RCC 7860 (cell line): ENCODE results near the gene STARD10.

Experiments
- DNase-seq: peaks from one replicate; pipeline ENCODE4 v3.0.0-alpha.2; 2015; ENCODE audit warnings: low spot score
- FAIRE-seq: peaks from 2 replicates; lab custom pipeline; 2012; peaks lifted over from hg19 to GRCh38; lab: Jason Lieb, UNC

STARD10 gene

GRCh38 chr11:72767203-72768062, 26.4 kb downstream of the STARD10 start:
- FAIRE-seq (no peak), DNase-seq (no peak)

- FAIRE-seq: no peak
- DNase-seq: no peak
Observed at GRCh38 chr11:72766152-72766902, 27.5 kb downstream of the STARD10 start.

- no peak for FAIRE-seq
Observed at GRCh38 chr11:72764503-72764902, 29.3 kb downstream of the STARD10 start.

GRCh38 chr11:72763823-72764222, 30.0 kb downstream of the STARD10 start:
- FAIRE-seq (no peak), DNase-seq (no peak)

More at GRCh38 chr11:72764503-72764902, 29.3 kb downstream of the STARD10 start:
- no peak for DNase-seq

- FAIRE-seq: no peak
- peak; percentile 4 for DNase-seq
Observed at GRCh38 chr11:72762641-72763304, 31.1 kb downstream of the STARD10 start.

GRCh38 chr11:72760539-72761405, 33.1 kb downstream of the STARD10 start:
- DNase-seq (peak; percentile 40), FAIRE-seq (no peak)

GRCh38 chr11:72759468-72759985, 34.3 kb downstream of the STARD10 start:
- FAIRE-seq: no peak
- no peak for DNase-seq

- DNase-seq: peak; percentile 66
Observed at GRCh38 chr11:72758690-72759389, 35.0 kb downstream of the STARD10 start.

GRCh38 chr11:72758304-72758689, 35.5 kb downstream of the STARD10 start:
- DNase-seq: peak; percentile 78
- FAIRE-seq: no peak

More at GRCh38 chr11:72758690-72759389, 35.0 kb downstream of the STARD10 start:
- no peak for FAIRE-seq

- FAIRE-seq (no peak), DNase-seq (no peak)
Observed at GRCh38 chr11:72755713-72756285, 38.0 kb downstream of the STARD10 start.

- FAIRE-seq (no peak), DNase-seq (no peak)
Observed at GRCh38 chr11:72754544-72755155, 39.2 kb downstream of the STARD10 start.

GRCh38 chr11:72754149-72754543, 39.7 kb downstream of the STARD10 start:
- no peak for DNase-seq
- no peak for FAIRE-seq

- no peak for DNase-seq
- FAIRE-seq: no peak
Observed at GRCh38 chr11:72753341-72754148, 40.3 kb downstream of the STARD10 start.

- peak; percentile 48 for FAIRE-seq
- peak; percentile 86 for DNase-seq
Observed at GRCh38 chr11:72752088-72752914, 41.5 kb downstream of the STARD10 start, which contains the start of gene ARAP1. TSS of gene ARAP1 (minus strand) at chr11:72752408. CDS start at chr11:72727128, 25,280 bp downstream.

GRCh38 chr11:72751116-72752087, 42.4 kb downstream of the STARD10 start:
- DNase-seq: no peak
- no peak for FAIRE-seq
